ENCODE results near the gene HNRNPU.

Gene HNRNPU

GRCh38 chr1:244801246-244801645, 63.1 kb downstream of the HNRNPU start:
- no peak for DNase-seq

- no peak for DNase-seq
Observed at GRCh38 chr1:244800821-244801220, 63.5 kb downstream of the HNRNPU start.
